CD4-positive, alpha-beta T cell treated with Interleukin-4 for 1 hour (primary cell): ENCODE data around the gene TRIM67.
"Not testable (repeated sequence)": the region's sequence is repeated elsewhere in the genome, so short reads cannot be mapped to it uniquely, and the experiment has no call there.

ENCODE experiments used
- DNase-seq, 2 donors: peaks; one replicate each; pipeline ENCODE4 v3.0.0-alpha.2; 2020 to 2022

Gene TRIM67

DNA sequence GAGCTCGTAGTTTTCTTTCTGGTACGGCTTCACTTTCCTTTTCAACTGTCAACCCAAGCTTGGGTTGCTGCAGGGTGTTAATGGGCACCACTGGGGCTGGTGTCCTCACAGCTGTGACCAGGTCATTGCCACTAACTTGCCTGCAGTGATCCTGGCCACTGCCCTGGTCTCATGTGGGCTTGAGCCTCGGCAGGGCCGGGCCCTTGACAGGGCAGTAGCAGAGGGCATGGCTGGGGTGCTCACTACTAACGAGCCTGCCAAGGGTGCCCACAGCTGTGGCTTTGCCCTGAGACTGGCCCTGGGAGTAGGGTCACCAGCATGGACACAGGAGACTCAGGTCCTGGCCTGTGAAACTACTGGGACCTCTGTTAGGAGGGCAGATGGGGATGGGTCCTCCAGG, 47.7 kb downstream of the TRIM67 start:
- no peak for DNase-seq

DNA sequence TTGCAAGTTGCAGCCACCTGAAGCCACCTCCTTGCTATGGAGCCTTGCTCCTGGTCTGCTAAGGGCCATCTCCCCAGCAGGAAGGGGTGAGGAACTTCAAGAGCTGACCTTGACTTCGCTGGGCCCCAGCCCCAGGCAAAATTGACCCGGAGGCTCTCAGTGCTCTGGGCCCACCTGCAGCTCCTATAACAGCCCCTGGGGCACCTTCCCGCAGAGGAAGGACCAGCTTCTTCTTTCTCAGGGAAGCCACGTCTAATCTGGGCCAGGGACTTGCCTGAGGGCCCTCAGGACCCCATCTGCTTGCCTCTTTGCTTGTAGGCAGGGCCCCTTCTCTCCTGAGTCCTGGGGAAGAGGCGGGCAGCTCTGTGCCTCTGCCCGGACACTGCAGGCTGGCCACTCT, 48.3 kb downstream of the TRIM67 start:
- DNase-seq = no peak

DNA sequence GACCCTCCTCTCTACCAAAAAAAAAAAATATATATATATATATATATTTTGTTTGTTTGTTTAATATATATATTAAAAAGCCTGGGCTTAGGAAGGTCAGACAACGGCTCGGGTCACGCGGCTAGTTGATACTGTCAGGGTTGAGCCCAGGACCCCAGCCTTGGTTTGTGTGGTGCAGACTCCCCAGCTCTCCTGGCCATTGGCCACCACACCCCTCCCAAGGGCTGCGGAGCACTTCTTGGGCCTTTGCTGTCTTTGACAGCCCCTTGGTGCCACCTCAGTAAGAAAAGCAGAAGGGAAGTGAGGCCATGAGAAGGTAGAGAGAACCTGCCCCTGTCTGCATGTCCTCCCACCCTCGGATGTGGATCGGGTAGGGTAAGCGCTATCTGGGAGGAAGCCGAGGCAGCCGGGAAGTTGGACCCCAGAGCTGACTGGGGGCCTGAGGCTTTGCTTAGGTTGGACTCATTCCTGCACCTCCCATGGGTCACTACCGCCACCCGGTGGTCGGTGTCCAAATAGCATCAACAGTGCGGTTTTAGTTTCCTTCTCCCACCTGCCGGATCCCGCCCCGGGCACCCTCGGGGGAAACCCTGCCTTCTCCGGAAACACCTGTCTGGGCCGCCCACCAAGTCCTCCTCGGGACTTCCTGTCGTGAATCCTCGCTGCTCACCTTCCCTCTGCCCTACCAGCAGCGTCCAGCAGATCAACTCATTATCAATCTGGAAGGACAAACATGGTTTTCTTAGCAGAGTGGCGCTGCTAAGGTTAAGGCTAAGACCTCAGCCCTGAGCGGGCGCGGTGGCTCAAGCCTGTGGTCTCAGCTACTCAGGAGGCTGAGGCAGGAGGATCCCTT, 49.4 kb downstream of the TRIM67 start:
- DNase-seq = peak; percentile 90

DNA sequence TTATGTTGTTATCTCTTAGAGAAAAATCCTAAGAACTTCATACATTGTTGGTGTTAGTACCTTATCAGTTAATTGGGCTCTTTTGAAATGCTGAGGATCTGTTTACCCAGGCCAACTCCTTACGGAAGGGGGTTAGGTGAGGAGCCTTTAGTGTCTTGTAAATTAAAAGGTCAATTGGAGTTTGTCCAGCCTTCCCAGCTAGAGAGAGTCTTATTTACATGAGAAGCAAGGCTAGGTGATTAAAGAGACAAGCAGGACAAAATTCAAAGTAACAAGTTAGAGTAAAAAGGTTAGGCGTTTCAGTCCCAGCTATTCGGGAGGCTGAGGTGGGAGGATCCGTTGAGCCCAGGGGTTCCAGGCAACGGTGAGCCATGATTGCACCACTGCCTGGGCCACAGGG, 50.4 kb downstream of the TRIM67 start:
- DNase-seq = not testable (repeated sequence)

DNA sequence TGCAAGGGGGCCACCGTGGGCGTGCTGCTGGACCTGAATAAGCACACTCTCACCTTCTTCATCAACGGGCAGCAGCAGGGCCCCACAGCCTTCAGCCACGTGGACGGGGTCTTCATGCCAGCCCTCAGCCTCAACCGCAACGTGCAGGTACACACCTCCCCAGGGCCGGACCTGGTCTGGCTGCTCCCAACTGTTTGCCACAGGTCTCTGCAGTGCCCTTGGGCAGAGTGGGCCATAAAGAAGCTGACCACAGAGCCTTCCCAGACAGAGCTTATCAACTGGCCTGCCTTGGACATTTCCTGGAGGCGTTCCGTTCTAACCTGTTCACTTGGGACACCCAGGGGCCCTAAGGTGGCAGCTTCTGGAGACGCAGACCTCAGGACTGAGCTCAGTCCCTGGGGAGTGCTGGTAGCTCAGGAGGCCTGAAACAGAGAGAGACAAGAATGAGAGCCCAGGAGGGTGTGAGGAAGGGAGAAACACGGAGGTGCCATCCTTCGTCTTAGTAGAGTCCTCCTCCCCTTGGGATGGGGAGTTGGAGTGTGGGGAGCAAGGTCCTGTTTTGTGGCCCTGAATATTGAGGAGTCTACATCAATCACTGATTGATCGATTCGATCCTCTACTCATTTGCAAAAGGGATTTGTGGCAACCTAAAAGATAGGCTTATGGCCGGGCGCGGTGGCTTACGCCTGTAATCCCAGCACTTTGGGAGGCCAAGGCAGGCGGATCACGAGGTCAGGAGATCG, 52.1 kb downstream of the TRIM67 start:
- DNase-seq = no peak

DNA sequence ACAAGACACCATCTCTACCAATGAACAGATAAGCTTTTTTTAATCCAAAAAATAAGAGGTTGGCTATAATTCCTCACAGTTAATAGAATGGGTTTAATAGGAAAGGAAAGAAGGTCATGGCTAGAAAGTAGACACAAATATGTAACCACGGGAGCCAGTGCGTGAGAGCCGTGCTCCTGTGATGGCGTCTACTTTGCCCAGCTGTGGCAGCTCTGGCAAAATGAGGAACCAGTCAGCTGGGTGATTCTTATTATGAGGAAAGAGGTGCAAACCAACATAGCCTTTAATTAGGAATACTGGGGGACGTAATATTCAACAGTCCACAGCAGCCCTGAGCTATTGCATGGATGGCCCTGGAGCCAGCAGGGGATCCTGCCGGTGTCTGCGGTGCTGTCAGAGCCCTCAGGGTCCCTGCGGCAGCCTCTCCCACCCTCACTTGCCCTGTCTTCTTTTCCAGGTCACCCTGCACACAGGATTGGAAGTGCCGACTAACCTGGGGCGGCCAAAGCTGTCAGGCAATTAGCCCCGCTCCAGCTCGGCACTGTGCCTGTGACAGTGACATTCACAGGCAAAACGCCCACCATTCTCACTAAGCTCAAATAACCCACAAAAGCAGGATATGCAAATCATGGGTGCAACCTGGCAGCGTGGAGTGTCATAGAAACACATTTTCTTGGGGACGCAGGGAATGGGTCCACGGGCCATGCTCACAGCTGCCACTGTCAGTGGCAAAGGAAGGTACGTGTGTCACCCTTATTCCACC, 53.2 kb downstream of the TRIM67 start:
- DNase-seq = no peak

DNA sequence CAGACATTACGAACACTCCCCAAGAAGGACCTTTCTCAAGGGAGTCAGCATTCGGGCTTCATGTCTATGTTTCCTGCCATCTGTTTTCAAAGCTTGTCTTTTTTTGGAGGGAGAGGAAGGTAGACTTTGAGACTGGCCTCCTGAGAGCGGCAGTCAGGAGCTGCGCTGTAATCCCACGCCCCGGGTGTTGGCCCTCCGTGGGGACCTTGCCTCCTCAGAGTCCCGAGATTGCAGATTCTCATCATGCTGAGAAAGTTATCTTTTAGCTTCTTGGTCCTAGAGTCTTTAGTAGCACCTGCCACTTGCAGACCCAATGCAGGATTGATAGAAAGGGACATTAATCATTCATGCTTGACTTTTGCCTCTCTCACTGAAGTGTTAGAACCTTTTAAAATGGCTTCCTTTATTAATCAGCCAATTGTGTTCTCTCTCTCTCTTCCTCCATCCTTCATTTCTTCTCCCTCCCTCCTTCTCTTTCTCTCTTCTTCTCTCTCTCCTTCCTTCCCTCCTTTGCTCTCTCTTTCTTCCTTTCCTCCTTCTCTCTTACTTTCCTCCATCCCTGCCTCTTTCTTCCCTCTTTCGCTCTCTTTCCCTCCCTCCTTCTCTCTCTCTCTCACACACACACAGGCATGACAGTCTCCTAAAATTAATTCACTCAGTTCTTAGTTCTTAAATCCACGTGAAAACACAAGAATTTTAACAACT, 54.0 kb downstream of the TRIM67 start:
- no peak for DNase-seq

DNA sequence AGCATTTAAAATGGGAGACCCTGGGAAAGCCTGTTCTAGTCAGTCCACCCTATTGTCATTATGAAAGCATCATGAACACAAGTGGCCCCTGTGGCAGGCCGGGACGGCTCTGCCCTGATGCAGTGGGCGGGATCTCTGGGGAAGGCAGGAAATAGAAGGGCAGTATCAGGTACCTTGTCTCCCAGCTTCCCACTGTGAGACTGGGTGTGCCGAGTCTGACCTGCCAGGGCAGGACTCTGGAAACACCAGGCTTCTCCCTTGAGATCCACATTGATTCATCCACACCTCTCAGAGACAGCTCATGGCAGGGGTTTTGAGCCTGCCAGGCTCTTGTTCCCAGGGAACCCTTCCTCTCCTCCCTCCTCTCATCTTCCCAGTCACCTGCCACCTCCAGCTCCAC, 54.6 kb downstream of the TRIM67 start:
- DNase-seq = no peak

DNA sequence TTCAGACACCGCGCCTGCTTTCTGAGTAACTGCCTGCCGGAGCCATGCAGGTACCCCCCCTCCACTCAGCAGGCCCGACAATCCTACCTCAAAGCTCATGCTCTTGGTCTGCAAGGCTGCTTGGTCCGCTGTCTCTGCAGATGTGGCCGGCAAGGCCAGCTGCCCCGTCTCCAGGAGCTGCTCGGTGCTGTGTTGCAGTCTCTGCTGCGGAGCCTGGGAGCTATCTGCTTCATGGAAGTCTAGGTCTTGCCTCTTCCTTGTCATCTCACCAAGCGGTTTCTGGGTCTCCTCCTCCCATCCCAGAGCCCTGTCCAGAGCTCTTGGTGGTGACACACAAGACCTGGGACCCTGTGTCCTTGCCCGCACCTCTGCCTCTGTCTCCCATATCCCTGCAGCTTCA, 55.2 kb downstream of the TRIM67 start:
- no peak for DNase-seq

DNA sequence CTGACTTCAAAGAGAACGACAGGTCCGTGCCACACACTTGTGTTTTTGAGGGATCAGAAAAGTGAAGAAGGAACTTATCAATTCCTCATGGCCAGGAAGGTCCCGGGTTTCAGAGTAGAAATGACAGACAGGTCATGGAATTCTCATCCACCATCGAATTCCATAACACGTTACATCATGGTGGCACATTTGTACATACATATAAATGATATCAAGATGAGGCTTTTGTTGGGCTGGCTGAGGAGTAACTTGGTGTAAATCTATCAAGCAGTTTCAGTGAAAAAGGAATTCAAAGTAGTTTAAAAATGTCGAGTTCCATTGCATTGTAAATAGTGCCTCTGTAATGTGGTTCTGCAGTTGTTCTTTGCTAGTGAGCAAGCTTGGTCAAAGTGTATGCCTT, 56.2 kb downstream of the TRIM67 start:
- no peak for DNase-seq

DNA sequence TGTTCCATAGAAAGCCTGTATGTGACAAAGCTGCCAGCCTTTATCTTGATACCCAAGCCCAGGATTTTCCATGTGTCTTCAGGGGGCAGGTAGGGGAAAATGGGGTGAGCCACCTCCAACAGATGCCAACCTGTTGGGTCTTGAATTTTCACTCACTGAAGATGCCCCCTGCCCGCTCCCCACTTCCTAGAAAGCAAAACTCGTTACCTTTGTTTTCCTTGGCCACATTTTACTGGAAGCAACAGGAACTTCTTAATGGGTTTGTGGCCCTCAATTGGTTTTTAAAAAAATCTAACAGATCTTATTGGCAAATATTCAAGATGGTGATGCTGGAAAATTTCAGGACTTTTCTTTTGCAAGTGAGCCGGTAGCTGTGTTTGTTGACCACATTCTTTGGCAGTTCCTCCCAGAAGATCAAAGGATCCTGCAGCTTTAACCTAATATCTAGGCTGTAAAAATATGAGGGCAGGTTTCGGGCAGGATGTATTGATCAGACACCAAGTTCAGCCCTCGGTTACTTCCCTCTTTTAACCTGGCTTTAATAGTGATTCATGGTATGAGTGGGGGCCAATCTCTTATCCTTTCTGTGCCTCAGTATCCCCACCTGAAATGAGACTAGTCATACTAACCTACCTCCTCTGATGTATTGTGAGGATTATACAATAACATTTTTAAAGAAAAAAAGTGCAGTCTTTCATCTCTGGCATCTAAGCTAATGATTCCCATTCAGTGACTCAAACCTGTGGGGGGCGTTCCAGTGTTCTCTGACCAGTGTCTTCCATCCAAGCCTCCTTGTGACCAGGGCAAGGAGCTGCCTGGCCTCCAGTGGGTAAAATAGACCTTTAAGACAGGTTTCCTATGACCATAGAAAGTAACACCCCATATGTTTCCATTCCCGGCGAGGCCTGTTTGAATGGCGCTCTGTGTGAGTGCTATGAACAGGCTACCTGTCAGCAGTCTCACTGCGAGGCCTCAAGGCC, 57.9 kb downstream of the TRIM67 start:
- no peak for DNase-seq

DNA sequence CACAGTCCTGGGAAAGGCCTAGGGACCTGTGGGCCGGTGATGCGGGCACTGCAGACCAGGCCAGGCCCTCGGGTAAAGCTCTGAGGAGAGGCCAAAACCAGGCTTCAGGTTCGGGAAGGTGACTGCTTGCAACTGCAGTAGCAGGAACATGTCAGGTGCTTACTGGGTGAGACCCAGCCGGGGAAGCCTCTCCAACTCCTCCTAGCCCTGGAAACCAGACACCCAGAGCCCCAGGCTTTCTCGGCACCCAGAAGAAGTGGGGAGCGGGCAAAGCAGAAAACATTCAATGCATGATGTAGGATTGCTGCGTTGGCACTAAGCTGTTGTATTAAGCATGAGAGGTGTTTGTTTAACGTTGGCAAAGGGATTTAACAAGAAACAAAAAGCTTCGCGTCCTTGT, 58.9 kb downstream of the TRIM67 start:
- no peak for DNase-seq

DNA sequence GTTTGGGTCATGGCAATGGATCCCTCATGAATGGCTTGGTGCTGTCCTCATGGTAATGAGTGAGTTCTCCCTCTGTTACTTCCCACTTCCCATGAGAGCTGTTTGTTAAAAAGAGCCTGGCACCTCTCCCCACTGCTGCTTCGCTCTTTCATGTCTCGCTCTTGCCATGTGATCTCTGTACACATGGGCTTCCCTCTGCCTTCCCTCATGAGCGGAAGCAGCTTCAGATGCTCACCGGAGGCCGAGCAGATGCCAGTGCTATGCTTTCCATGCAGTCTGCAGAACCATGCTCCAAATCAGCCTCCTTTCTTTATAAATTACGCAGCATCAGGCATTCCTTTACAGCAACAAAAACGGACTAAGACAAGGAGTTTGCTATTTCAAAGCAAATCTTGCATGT, 64.3 kb downstream of the TRIM67 start:
- no peak for DNase-seq

DNA sequence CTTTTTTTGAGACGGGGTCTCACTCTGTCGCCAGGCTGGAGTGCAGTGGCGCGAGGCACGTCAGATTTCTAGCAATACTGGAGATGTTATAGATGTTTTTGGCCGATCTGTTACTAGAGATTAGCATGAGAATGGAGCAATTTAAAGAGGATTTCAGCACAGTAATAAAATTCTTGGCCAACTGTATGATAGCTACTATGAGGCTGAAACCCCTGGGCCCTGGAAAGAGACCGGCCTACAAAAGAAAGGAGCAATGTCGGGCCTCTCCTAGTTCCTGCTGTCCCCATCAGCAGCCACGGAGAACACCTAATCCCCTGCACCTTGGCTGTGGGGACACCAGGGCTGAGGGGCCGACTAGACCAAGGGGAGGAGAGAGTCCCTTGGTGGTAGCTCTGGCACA, 69.7 kb downstream of the TRIM67 start:
- DNase-seq = no peak

DNA sequence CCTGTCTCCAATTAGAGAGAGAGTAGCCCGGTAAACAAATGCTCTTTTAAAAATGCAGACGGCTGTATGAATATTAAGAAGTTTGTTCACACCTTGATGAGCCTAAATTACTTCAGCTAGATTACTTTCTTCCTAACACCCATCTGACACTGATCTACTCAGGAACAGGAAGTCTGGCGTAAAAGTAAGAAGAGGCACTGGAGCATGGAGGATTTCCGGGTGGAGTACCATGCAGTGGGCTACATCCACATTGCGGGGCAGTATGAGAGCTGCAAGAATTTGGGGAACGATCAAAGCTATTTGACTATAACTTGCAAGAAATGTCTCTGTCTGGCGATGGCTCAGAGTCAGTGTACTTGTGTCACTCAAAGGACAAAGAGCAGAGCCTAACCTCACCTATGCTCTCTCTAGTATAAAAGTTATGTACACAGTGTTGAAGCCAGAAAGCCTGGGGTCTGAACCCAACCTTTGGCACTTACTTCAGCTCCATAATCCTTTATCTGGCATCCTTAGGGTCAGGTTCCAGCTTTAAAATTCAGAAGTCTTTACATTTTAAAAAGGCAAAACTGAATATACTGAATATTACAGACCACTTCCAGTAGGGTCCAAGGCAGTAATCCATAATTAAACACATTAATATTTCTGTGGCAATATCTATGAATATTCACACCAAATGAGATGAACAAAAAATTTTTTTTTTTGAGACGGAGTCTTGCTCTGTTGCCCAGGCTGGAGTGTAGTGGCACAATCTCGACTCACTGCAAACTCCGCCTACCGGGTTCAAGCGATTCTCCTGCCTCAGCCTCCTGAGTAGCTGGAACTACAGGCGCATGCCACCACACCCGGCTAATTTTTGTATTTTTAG, 71.2 kb downstream of the TRIM67 start:
- DNase-seq = no peak

DNA sequence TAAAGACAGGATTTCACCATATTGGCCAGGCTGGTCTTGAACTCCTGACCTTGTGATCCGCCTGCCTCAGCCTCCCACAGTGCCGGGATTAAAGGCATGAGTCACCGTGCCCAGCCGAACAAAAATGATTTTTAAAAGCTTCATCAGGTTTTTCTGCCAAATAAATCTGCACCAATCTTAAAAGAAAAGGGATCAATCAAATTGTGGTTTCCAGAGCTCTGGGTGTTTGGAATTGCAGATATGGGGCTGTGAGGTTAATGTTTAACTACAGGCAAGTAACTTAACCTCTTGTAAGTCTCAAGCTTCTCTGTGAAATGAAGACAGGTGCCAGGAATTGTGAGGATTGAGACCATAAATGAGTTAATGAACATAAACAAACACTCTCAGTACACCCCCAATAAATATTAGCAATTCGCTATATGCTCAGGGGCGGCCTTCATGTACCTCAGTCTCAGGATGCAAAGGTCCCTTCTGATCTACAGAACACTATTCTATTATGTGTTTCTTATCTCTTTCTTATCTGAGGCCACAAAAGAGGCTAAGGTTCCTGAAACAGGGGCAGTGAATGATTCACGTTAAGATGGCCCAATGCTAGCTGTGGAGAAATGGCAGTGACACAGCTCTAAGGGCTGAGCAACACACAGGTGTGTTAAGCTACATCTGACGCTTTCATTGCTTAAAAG, 72.0 kb downstream of the TRIM67 start:
- DNase-seq = no peak

DNA sequence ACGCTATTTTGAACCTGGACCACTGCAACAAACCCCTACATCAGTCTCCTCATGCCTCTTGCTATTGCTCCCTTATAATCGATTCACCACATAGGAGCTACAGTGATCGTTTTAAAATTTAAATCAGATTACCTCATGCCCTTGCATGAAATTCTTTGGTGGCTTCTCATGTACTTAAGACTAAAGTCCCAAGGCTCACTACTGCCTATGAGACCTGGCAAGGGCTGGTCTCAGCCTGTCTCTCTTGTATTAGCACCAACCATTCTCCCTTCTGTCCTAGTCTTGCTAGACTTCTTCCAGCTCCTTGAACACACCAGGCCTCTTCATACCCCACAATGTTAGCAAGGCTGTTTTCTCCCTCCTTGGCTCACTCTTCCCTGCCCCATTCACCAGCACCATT, 72.6 kb downstream of the TRIM67 start:
- no peak for DNase-seq

DNA sequence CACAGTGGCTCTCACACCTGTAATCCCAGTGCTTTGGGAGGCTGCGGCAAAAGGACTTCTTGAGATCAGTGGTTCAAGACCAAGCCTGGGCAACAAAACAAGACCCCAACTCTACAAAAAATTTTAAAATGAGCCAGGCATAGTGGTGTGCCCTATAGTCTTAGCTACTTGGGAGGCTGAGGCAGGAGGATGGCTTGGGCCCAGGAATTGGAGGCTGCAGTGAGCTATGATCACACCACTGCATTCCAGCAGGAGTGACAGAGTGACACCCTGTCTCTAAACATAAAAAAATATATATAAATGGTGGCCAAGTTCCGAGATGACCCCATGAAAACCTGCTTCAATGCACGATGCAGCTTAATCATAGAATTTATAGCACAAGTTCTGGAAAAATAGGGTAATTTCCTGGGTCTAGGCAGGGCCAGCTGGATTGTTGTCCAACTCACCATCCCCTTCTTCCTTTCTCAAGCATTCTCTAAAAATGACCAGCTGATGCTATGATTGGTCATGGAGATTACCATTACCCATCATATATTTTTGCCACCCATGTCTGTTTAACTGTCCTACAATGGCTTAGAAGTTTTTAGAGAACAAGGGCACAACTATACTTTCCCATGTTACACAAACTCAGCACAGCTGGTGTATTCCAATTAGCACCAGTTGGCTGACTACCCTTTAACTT, 73.8 kb downstream of the TRIM67 start:
- no peak for DNase-seq

DNA sequence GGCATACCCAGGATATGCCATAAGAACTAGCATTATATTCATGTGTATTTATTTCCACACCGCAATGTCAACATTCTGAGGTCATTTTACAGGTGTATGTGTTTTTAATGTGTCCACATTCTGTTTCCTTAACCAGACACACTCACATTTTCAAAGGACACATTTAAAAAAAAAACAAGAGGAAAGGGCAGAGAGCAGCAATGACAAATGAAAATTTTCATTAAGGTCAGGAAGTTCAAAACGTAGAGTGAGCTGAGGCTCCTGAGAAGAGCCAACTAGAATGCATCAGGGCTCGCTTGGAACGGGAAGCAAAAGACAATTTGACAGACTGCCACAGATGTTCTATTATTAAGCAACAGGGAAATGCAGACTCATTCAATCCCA, 74.3 kb downstream of the TRIM67 start:
- DNase-seq = no peak

DNA sequence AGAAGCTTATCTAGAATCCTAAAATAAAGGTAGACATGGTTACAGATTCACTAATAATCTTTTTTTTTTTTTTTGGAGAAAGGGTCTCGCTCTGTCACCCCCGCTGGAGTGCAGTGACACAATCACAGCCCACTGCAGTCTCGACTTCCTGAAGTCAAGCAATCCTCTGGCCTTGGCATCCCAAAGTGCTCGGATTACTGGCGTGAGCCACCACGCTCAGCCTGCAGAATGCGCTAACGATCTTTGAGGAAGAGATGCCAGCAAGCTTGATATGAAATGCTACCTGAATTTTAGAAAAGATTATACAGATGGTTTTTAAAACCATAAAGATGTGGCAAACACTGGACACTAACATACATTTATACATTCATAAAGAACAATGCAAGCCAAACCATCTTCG, 75.1 kb downstream of the TRIM67 start:
- no peak for DNase-seq
